ENCODE measurements around the gene MKI67.

MKI67 gene

DNA sequence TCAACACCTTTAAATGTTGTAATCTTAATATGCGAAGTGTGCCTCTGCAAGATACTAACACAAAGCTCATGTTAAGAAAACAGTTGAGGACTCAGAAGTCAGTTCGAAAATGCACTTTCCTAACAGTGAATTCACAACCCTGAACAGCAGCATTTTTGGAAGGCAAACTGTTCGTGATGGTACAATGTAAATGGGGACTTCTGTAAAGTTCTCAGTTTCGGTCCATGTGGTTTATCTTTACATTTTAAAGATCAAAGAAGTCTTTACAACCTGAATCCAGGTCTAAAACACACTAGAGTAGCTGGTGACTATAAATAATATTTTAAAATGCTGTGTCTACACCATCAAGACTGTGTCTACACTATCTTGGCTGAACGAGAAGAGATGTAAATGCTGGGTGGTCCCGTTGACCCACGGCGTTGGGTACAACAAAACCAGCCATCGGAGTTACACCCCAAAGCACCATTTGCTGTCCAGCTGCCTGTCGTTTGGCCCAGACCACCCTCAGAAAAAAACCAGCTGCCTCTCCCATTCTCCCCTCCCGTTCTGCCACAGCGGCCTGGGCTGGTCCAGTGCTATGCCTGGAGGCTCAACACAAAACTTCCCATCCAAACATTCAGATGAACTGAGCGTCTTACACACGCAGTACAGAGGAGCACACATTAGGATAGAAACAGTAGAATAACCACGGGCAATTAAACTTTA, 42.9 kb downstream of the MKI67 start:
- no peak for DNase-seq (ENCODE audit: low spot score)

DNA sequence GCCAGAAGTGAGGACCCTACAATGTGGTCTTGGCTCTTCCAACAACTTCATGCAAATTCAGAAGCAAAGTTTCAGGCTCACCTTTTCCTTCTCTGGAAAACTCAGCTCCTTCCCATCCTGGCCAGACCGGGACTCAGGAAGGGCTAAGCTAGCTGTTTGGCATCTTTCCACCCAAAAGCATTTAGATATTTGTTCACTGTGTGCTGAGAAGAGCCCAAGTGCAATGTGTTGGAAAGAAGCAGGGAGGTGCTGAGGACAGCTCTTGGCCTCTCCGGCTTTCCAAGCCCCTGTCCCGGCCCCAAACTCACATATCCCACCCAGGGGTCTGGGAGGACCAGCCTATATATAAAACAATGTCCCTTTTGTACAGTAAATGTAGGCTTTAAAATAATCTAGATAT, 44.5 kb downstream of the MKI67 start:
- no peak for DNase-seq (ENCODE audit: low spot score)

DNA sequence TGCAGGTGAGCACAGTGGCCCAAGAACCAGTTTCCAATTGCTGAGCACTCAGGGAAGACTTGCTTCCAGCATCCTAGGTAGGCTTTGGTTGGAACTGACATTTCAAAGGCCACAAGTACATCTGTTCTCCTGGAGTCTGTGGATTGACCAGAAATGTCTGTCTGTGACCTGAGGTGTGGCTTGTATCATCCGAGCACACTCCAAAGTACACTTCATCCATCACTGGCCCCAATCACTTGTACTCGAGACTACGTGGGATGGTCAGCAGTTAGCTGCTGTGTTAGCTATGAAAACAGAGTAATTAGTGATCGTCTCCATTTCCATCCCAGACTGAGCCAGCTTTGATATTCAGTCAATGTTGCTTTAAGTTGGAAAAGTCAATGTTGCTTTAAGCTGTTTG, 45.0 kb downstream of the MKI67 start:
- no peak for DNase-seq (ENCODE audit: low spot score)

DNA sequence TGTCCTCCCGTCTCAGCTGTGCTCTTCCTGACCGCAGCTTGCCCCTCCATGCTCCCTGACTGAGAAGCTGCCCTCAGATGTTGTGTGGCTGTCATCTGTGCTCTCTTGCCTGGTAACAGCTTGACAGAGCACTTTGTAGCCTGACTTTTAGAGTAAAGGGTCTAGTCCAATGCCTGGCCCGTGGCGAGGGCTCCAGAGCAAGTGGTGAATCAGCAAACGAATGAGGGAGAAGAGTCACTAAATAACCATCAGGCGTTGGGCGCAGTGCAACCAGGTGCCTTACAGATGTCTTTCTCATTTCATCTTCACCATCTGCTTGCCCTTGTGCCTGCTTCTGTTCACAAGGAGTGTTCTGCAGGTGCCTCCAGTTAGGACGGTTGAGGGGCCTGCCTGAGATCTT, 45.6 kb downstream of the MKI67 start:
- no peak for DNase-seq (ENCODE audit: low spot score)

DNA sequence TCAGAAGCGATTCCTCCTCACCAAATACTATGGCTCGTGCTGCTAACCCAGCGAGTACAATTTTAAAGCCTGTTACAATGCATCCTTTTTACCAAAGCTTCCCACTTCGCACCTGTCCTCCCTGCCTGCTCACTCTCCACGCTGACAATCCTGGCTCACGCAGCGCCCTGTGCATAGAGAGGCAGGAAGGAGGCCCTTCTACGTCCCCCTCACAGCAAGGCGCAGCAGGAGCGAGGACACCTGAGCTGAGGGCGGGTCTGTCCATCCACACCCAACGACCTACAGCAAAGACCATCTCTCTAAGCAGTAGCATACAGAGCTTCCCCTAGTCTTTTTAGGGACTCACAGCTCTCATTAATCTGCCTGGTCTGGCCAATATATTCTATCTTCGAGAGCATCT, 46.0 kb downstream of the MKI67 start:
- DNase-seq (ENCODE audit: low spot score) = no peak

DNA sequence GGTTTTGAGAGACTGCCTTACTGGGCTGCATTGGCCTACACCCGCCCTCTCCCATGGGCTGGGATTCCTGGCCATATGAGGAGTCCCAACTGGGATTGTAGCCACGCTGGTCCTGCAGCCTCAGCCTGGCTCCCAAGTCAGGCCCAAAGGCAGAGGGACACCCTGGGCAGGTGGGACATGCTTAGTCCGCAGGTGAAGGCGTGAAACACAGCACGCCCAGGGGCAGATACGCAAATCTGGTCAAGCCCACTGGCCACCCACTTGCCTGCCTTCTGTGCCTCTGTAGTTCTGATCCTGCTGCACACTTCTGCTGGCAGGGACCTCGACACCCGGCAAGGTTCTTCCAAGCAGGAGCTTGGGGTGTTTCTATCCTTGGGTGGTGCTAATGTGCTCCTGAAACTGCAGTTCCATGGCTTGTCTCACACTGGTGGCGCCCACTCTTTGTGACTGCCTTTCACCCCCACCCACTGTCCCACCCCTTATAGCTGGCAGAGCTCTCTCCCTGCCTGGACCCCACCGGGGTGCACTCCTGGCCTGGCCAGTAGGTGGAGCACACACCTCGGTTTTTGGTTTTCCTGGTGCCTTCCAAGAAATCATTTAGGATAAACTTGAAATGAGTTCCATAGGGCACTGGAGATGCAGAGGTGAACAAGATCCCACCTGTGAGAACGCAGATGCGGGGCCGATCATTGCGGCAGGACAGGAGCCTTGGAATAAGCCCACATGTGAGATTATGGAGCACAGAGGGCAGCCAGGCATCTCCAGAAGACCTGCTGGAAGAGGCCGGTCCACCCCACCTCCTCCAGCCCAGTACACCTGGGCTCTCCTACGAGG, 47.9 kb downstream of the MKI67 start:
- peak; percentile 81 for DNase-seq (ENCODE audit: low spot score)

DNA sequence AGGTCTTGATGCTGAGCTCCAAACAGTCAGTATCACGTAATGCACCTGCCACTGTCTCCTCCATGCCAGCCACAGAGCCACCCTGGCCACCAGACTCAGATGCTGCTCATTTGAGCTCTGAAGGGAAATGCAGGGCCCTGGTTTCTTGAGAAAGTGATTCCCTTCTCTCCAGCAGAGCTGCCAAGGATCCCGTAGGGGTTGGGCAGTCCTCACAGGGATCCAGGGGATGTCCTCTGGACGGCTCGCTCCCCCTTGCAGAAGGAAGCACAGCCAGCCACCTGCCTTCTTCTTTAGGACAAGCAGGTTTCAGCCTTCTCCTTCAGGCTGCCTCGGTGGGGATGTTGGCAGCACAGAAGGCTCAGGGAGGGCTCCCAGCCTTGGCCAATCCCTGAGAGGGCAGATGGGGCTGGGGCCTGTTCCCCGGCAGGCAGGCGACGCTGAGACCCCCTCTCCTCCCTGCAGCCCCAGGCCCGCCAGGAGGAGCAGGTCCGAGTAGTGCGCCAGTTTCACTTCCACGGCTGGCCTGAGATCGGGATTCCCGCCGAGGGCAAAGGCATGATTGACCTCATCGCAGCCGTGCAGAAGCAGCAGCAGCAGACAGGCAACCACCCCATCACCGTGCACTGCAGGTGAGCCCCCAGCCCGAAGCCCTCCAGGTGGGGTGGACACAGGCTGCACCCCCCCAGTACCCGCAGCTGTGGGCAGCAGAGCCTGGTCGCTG, 48.9 kb downstream of the MKI67 start:
- DNase-seq (ENCODE audit: low spot score) = no peak

DNA sequence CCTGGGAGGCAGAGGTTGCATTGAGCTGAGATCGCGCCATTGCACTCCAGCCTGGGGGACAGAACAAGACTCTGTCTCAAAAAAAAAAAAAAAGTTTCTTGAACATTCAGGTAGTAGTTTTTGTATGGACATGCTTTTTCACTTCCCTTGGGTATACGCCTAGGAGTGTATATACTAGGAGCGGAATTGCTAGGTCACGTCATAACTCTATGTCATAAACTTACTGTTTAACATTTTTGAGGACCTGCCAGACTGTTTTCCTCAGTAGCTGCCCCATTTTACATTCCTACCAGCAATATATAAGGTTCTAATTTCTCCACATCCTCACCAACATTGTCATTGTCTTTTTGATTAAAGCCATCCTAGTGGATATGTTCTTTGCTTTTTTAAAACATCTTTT, 51.6 kb downstream of the MKI67 start:
- DNase-seq (ENCODE audit: low spot score) = no peak

DNA sequence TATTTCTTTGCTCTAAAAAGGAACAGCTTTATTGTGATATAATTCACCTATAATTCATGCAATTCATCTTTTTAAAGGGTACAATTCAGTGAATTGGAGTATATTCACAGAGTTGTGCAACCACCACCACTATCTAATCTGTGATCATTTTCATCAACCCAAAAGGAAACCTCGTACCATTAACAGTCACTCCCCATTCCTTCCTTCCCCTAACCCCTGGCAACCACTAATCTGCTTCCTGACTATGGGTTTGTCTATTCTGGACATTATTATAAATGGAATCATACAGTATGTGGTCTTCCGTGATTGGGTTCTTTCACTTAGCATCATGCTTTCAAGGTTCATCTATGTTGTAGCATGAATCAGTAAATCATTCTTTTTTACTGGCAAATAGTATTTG, 52.3 kb downstream of the MKI67 start:
- DNase-seq (ENCODE audit: low spot score) = no peak

DNA sequence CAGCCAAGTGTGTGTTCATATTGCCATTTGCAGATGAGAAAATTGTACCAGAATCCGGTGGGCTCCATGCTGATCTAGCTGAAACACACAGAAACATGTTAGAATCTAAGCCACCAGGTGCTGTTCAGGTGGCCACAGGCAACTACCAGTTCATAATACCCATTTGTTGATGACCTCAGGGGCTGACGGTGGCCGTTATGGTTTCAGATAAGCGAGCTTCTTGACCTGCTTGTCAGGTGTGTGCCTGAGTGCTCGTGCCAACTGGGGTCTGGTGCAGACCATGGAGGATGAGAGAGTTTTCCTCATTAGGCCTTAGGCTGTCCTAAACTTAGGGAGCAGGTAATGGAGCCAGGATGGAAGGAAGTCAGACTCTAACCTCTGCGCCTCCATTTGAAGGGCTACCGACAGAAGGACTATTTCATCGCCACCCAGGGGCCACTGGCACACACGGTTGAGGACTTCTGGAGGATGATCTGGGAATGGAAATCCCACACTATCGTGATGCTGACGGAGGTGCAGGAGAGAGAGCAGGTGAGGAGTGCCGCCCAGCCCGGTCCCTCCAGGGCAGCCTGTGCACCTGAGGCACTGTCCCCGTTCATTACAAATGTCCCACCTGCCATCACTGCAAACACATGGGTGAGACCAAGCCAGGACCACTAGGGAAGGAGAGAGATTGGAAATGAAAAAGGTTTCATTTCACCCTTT, 53.1 kb downstream of the MKI67 start:
- DNase-seq (ENCODE audit: low spot score) = no peak

DNA sequence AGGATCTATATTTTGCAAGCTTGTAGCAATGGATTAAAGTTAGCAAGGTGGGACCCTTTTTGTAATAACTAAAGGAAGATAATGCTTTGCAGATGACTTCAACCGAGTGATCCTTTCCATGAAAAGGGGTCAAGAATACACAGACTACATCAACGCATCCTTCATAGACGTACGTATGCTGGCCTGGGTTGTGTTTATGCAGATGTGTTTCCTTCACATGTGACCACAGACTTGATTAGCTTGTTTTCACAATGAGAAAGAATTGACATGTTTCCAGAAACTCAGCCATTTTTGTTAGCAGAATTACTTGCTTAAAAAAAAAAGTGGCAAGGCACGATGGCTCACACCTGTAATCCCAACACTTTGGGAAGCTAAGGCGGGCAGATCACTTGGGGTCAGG, 54.2 kb downstream of the MKI67 start:
- no peak for DNase-seq (ENCODE audit: low spot score)

DNA sequence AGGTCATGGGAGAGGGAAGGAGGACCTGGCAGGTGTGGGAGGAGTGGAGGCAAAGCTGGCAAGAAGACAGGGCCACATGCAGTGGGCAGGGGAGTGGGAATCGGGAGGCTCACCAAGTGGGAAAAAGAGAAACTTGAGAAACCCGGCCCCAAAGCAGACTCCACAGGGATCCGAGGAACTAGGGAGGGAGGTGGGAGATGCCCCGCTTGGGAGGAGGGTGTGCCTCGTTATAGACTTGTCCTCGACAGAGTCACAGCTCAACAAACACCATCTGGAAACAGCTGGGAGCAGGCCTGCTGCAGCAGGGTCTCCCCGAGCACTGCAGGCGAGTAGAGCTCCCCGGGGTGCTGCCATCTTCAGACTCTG, 54.8 kb downstream of the MKI67 start:
- DNase-seq (ENCODE audit: low spot score) = no peak

DNA sequence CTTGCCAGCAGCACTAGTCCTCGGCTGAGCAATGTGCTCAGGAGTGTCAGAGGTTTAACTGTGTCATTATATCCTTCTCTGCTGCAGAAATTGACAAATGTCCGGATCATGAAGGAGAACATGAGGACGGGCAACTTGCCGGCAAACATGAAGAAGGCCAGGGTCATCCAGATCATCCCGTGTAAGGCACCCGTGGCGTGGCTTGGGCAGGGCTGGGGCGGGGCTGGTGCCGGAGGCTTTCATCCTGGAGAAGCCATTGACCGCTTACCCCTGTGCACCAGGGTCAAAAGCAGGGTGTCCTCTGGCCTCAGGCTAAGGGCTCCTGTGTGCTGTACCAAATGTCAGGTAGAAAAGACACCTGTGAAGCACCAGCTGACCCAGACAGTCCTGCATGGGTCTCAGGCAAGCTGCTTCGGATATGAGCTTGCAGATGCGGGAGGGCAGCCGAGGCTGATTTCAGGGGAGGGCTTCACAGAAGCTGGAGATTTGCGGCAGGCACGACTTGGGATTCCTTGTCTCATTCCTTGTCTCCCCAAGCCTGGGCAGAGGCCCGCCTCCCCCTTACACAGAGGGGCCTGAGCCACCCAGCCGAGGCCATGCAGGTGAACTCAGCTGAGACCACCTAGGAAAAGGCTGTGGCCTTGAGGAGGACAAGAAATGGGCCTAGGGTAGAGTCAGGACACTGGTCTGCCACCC, 55.4 kb downstream of the MKI67 start:
- no peak for DNase-seq (ENCODE audit: low spot score)

DNA sequence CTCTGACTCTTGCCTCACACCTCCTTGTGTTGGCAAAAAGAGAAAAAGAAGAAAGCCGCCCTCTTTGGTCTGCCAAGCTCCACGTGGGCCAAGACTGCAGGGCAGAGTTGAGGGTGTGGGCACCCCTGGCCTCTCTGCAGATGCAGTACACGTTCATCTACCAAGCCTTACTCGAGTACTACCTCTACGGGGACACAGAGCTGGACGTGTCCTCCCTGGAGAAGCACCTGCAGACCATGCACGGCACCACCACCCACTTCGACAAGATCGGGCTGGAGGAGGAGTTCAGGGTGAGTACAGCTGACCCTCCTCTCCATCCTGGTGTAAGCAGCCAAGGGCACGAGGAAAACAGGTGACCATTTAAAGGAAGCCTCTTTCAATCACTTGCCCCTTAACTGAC, 56.1 kb downstream of the MKI67 start:
- DNase-seq (ENCODE audit: low spot score) = no peak

DNA sequence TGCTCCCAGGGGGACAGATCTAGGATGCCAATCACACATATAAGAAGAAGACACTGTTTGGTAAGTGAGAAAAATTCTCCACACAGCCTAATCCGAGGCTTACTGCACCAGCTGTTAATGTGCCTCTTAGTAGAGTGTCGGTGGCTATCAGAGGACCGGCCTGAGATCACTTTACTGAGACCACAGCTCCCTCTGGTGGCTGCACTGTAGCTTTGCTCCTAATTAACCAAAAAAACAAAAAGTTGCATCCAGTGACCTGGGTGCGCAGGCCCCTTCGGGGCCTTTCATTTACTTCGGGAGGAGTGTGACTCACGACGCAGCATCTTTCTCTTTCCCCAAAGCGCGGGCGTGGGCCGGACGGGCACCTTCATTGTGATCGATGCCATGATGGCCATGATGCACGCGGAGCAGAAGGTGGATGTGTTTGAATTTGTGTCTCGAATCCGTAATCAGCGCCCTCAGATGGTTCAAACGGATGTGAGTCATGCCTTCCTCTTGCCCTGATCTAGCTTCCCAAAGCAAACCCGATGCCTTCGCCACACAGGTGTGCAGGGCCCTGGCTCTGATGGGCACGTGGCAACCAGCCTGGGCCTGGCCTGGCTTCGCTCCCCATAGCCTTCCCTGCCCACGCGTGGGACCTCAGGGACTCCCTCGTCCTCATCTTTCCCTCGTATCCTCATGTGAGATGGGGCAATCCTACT, 56.7 kb downstream of the MKI67 start:
- DNase-seq (ENCODE audit: low spot score) = peak; percentile 75

DNA sequence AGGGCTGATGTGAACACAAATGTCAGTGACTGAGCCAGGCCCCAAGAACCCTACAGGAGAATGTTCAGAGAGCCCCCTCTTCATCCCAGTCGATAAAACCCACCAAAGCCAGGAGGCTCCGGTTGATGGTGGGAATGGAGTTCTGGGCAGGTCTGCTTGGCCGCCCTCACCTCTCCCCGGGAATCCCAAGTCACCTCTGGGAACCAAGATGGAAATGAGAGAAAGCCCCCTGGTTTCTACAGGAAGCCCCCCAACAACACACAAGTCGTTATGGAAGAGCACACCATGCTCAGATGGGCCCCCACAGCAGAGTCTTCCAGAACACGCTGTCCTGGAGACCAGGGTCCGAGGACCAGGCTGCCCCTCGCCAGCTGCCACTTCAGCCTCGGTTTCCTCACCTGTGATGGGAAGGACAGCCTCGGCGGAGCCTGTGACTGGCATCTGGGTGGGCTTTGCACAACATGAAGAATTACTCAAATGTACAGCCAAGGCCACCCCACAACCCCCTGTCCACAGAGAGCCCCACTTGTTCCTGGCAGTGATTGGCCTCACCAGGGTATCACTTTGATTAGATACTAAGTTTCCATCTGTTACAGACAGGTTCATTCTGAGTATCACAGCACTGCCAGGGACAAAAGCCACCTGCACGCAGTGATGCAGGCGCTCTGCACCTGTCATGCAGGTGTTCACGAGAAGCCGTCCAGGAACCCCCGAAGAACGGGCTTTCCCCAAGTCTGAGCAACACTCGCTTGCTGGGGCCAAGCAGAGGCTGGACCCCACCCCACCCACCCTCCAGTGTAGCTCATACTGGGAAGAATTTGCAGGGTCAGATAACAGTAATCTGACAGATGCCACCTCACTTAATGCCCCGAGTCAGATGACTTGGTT, 57.6 kb downstream of the MKI67 start:
- no peak for DNase-seq (ENCODE audit: low spot score)

DNA sequence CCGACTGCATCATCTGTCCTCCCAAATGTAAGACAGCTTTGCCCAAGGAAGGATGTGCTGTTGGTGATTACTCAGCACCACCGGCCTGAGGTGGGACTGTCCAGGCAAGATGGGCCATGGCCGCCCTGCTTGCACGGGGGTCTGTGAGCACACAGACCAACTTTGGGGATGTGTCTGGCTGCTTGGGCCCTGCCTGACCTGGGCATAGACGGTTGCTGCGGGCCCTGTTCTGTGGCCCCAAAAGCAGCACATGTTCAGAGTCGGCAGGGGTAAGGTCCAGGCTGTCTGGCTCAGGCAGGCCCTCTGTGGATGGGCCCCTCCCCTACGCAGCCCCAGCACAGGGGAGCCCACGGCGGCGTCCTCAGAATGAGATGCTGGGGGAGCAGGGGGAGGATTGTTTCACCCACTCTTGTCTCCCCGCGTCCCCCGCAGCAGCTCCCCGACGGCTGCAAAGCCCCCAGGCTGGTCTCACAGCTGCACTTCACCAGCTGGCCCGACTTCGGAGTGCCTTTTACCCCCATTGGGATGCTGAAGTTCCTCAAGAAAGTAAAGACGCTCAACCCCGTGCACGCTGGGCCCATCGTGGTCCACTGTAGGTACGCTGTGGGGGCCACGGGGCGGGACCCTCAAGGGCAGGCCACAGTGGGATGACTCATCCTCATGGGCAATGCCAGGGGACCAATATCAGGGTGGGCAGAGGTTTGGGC, 58.4 kb downstream of the MKI67 start:
- DNase-seq (ENCODE audit: low spot score) = no peak

DNA sequence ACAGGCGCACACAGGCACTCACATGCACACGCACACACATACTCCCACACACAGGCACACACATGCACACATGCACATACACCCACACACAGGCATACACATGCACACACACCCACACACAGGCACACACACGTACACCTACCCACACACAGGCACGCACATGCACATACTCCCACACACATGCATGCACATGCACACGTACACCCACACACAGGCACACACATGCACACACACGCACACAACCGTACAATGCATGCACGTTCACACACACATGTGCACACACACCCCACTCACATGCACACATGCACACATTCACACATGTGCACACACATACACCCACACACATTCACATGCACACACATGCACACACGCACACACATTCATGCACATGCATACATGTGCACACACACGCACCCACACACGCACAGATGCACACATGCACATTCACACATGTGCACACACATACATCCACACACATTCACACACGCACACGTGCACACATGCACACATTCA, 59.3 kb downstream of the MKI67 start:
- no peak for DNase-seq (ENCODE audit: low spot score)

DNA sequence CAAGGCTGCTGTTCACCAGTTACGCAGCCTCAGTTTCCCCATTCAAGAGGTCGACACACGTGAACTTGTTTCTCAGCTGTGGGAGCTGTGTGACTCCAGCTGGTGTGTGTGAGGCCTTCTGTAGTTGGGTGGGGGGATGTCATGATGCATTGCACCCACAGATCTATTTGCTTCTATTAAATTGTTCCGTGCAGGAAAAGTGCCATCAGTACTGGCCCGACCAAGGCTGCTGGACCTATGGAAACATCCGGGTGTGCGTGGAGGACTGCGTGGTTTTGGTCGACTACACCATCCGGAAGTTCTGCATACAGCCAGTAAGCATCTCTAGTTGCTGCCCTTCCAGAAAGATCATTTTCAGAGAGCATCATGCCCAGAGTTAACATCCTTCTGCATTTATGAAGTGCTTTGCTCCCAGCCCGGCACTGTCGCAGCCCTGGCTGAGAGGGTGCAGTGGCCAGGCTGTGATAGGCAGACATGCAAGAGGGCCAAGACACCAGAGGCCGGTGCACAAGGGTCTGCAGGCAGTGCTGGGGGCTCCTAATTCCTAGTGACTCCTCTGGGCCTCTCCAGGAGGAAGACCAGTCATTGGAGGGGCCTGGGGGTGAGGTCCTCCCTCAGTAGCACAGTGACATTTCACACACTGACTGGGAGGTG, 60.2 kb downstream of the MKI67 start:
- DNase-seq (ENCODE audit: low spot score) = no peak
